Activated B cell treated with CpG ODN at 0.5 μM for 24 hours (primary cell): ENCODE measurements around the gene RABAC1. TPM values are rescaled to one million over a fixed set of nuclear protein-coding genes. Genes with fewer than 3 reads are reported as not detected.

Experiments used
- ATAC-seq: fragments of 200-7000 bp; cut with Tn5 transposase; one replicate; pipeline ENCODE4 v1.10.0; 2021; ENCODE audit warnings: low read depth, mild to moderate bottlenecking, moderate library complexity
- CTCF ChIA-PET: fragments of 350-600 bp; sonication (Branson Sonifier 250); formaldehyde crosslinking; loops from one replicate; lab custom pipeline; 2021; ENCODE audit warnings: antibody characterized with exemption; lab: Charles Lee
- POLR2A ChIA-PET: fragments of 350-600 bp; sonication (Branson Sonifier 250); formaldehyde crosslinking; loops from one replicate; lab custom pipeline; 2021; ENCODE audit warnings: antibody characterized with exemption; lab: Charles Lee
- DNase-seq: peaks from one replicate; pipeline ENCODE4 v3.0.0; 2022
- H3K27ac Mint-ChIP-seq: one replicate; pipeline ENCODE4 v1.8.0; 2020; ENCODE audit warnings: mixed read lengths
- H3K27me3 Mint-ChIP-seq: one replicate; pipeline ENCODE4 v1.8.0; 2021; ENCODE audit warnings: mixed read lengths
- H3K36me3 Mint-ChIP-seq: one replicate; pipeline ENCODE4 v1.8.0; 2021; ENCODE audit warnings: low read depth, mixed read lengths
- H3K4me1 Mint-ChIP-seq: one replicate; pipeline ENCODE4 v1.8.0; 2021; ENCODE audit warnings: mixed read lengths
- H3K4me3 Mint-ChIP-seq: one replicate; pipeline ENCODE4 v1.8.0; 2020; ENCODE audit warnings: mild to moderate bottlenecking, mixed read lengths
- H3K9me3 Mint-ChIP-seq: one replicate; pipeline ENCODE4 v1.8.0; 2020; ENCODE audit warnings: mixed read lengths
- intact Hi-C: fragments of 100-400 bp; cut with micrococcal nuclease; formaldehyde crosslinking; loops from one replicate; pipeline ENCODE4 v1.15.1; 2024
- total RNA-seq: library from RNA; stranded (reverse); gene quantifications from 2 replicates; pipeline ENCODE4 v1.2.3, GENCODE V29; 2022
- TF ChIP-seq, protein P1 (sequence below): fragments of 200-600 bp; IDR thresholded peaks from one replicate; pipeline ENCODE4 v1.8.0; 2022; ENCODE audit warnings: antibody characterized with exemption, mild to moderate bottlenecking

Gene RABAC1
- total RNA-seq, 1 donor from 2014 or later: 102 TPM

DNA sequence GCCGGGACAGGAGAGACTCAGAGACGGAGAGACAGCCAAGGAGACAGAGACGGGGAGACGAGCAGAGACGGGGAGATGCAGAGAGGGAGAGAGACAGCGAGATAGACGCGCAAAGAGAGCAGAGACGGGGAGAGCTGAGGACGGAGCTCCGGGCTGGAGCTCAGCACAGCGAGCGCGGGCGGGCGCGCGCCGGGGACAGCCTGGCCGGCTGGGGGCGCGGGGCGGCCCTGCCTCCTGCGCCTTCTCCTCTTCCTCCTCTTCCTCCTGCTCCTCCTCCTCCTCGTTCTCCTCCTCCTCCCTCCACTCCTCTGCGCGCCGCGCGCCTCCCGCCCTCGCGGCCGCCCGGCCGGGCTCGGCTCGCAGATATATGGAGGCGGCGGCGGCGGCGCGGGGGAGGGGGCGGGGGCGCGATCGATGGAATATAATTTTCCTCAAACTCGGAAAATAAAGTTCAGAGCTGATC is 30.9 kb downstream of the RABAC1 start, which contains the start of gene ERFL:
ERFL (minus strand) TSS at position 229 of the 463 bp plus-strand sequence. CDS start 15,530 bp downstream, outside the sequence.
- Mint-ChIP-seq H3K36me3 (no peaks in the 10 kb centered on the region), H3K27me3 (peaks cover 2% of the 10 kb centered on the region), H3K9me3 (no peaks in the 10 kb centered on the region), H3K4me1 (peaks cover 35% of the 10 kb centered on the region), H3K27ac (peak within 1 kb of the TSS; percentile 73), H3K4me3 (no peak within 1 kb of the TSS)
- TF ChIP-seq, protein P1, sequence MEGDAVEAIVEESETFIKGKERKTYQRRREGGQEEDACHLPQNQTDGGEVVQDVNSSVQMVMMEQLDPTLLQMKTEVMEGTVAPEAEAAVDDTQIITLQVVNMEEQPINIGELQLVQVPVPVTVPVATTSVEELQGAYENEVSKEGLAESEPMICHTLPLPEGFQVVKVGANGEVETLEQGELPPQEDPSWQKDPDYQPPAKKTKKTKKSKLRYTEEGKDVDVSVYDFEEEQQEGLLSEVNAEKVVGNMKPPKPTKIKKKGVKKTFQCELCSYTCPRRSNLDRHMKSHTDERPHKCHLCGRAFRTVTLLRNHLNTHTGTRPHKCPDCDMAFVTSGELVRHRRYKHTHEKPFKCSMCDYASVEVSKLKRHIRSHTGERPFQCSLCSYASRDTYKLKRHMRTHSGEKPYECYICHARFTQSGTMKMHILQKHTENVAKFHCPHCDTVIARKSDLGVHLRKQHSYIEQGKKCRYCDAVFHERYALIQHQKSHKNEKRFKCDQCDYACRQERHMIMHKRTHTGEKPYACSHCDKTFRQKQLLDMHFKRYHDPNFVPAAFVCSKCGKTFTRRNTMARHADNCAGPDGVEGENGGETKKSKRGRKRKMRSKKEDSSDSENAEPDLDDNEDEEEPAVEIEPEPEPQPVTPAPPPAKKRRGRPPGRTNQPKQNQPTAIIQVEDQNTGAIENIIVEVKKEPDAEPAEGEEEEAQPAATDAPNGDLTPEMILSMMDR: no peak
- ATAC-seq: peak; percentile 35
- ChIA-PET CTCF (interaction anchor here (0.6 to 1.5 kb wide), 3 partner anchors 18 to 69 kb away, joined by 3 to 5 read pairs (median 4); partner anchors contain the start of gene RPS19), POLR2A (interaction anchor here (1.0 to 5.5 kb wide), 7 partner anchors 18 to 68 kb away, joined by 3 to 44 read pairs (median 7); partner anchors contain the start of genes CD79A and RPS19)
- intact Hi-C loops: loop anchor here (2.0 kb wide), 2 partner anchors 13 to 17 kb away; no protein-coding TSS in a partner anchor
- DNase-seq: no peak

DNA sequence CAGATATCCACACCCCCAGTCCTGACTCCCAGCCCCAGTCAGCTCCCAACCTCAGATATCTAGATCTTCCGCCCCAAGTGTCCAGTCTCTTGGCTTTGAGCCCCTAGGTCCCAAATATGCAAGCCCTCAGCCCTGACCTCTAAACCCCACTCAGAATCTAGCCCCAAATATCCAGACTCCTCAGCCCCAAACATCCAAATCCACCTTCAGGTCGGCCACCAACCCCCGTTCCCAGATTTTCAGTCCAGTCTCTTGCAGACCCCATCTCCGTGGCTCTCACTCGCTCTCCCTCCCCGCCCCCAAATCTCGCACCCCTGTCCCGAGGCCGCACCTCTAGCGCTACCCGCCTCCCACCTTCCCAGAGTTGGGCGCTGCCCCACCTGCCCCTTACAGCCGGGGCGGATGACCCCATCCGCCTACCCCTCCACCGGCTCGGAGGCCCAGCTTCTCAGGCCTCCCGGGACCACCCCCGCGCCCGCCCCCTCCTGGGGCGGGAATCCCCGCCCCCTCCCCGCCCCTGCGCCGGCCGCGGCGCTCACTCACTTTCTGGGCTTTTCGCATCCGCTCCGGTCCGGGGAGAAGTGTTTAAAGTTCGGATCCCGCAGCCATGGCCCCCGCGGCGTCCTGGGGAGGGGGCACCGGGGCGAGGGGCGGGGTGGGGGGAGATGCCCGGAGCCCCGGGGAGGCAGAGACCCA is 31.5 kb downstream of the RABAC1 start:
- TF ChIP-seq, protein P1: no peak
- CTCF ChIA-PET: interaction anchor here (0.6 to 1.5 kb wide), 3 partner anchors 19 to 68 kb away, joined by 3 to 5 read pairs (median 4); partner anchors contain the start of gene RPS19
- intact Hi-C loops: loop anchor here (2.0 kb wide), 2 partner anchors 13 to 17 kb away; no protein-coding TSS in a partner anchor
- Mint-ChIP-seq H3K4me1 (peaks cover 37% of the 10 kb centered on the region), H3K4me3 (no peak overlapping the region), H3K27me3 (peaks cover 5% of the 10 kb centered on the region), H3K36me3 (no peaks in the 10 kb centered on the region), H3K27ac (no peak overlapping the region), H3K9me3 (no peaks in the 10 kb centered on the region)
- DNase-seq (no peak), ATAC-seq (peak; percentile 35)
- POLR2A ChIA-PET: interaction anchor here (1.0 to 5.5 kb wide), 6 partner anchors 18 to 68 kb away, joined by 3 to 44 read pairs (median 8); partner anchors contain the start of genes CD79A and RPS19

DNA sequence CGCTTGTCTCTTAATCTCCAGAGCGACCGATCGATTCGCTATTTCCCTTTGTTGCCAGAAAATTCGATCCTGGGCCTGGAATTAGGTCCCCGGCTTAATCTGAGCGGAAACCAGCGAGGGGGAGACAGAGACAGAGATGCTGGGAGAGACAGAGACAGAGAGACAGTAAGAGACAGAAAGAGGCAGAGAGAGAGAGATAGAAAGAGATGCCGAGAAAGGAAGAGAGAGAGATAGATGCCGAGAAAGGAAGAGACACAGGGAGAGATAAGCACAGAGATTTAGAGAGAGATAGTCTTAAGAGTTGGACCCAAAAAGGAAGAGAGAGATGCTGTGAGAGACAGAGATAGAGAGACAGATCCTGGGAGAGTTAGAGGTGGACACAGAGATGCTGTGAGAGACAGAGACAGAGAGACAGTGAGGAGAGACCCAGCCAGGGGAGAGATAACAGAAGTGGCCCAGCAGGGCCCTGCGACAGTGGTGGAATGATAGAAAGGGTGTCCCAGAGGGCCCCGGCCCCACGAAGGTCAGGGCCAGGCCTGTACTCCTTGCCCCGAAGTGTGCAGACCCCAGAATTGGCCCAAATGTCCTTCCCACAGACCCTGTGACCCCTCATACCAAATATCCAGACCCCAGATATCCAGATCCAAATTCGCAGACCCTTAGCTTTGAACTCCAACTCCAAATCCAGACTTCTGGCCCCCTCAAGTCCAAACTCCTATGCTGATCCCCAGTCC is 32.2 kb downstream of the RABAC1 start:
- POLR2A ChIA-PET: interaction anchor here (1.1 to 5.5 kb wide), 5 partner anchors 19 to 67 kb away, joined by 3 to 44 read pairs (median 12); partner anchors contain the start of genes CD79A and RPS19
- TF ChIP-seq, protein P1: no peak
- no peak for DNase-seq
- Mint-ChIP-seq H3K4me1 (peaks cover 39% of the 10 kb centered on the region), H3K9me3 (no peaks in the 10 kb centered on the region), H3K4me3 (no peak overlapping the region), H3K27me3 (peaks cover 10% of the 10 kb centered on the region), H3K27ac (no peak overlapping the region), H3K36me3 (no peaks in the 10 kb centered on the region)
- CTCF ChIA-PET: interaction anchor here (1.5 kb wide), 1 partner anchor 67 kb away, joined by 5 read pairs; the partner anchor contains the start of gene RPS19
- no peak for ATAC-seq
- intact Hi-C loops: no loop called here

- intact Hi-C loops: no loop called here
- POLR2A ChIA-PET: interaction anchor here (5.5 kb wide), 1 partner anchor 50 kb away, joined by 44 read pairs; the partner anchor contains the start of gene CD79A
- DNase-seq (no peak), ATAC-seq (no peak)
- TF ChIP-seq, protein P1: no peak
- CTCF ChIA-PET: no interaction called here
- H3K27me3 Mint-ChIP-seq: peaks cover 12% of the 10 kb centered on the region
- no peaks in the 10 kb centered on the region for H3K9me3 Mint-ChIP-seq
- no peak overlapping the region for H3K4me3 Mint-ChIP-seq
- no peak overlapping the region for H3K27ac Mint-ChIP-seq
- no peaks in the 10 kb centered on the region for H3K36me3 Mint-ChIP-seq
- peaks cover 41% of the 10 kb centered on the region for H3K4me1 Mint-ChIP-seq
Observed at GRCh38 chr19:41926028-41926762, 32.9 kb downstream of the RABAC1 start.
